H1 (cell line): ENCODE data around the gene HPS5. TPM values are rescaled to one million over a fixed set of nuclear protein-coding genes. Genes with fewer than 3 reads are reported as not detected.

Source experiments
- BCL11A ChIP-seq, 2 experiments: IDR thresholded peaks; one replicate each; pipeline ENCODE4 v1.6.1; 2011; ENCODE audit warnings: low read depth in 2 of 2, low read length in 2 of 2, mild to moderate bottlenecking in 2 of 2
- CBX5 ChIP-seq: fragments of 300-800, 300-1000 bp; sonication (generic); IDR thresholded peaks from 2 replicates; pipeline ENCODE4 v1.7.1; 2016; ENCODE audit warnings: antibody characterized with exemption, low read length, low read depth
- E2F6 ChIP-seq: IDR thresholded peaks from 2 replicates; pipeline ENCODE4 v1.6.1; 2012; ENCODE audit warnings: inconsistent platforms
- GABPA ChIP-seq: IDR thresholded peaks from 2 replicates; pipeline ENCODE4 v1.6.1; 2011; ENCODE audit warnings: mild to moderate bottlenecking, low read length, moderate library complexity, borderline replicate concordance; ENCODE audit not compliant: insufficient read depth
- HDAC2 ChIP-seq, 2 experiments: fragments of 300-600 bp in 1 of 2; sonication (generic) in 1 of 2; IDR thresholded peaks; 2 replicates each; pipeline ENCODE4 v1.6.1; 2011 to 2012; ENCODE audit warnings: low read depth in 2 of 2, low read length in 2 of 2, mild to moderate bottlenecking in 2 of 2, moderate library complexity in 2 of 2, borderline replicate concordance in 1 of 2, inconsistent platforms in 1 of 2
- JUN ChIP-seq: IDR thresholded peaks from 2 replicates; pipeline ENCODE4 v1.6.1; 2011; ENCODE audit warnings: low read depth, mild to moderate bottlenecking, improper control_type of control experiment, low read length
- SP4 ChIP-seq: IDR thresholded peaks from 2 replicates; pipeline ENCODE4 v1.6.1; 2012; ENCODE audit warnings: low read length, inconsistent platforms
- TBP ChIP-seq: IDR thresholded peaks from 2 replicates; pipeline ENCODE4 v1.6.1; 2011; ENCODE audit warnings: low read depth, low read length, improper control_type of control experiment
- YY1 ChIP-seq: IDR thresholded peaks from 2 replicates; pipeline ENCODE4 v1.6.1; 2011; ENCODE audit warnings: low read depth, mild to moderate bottlenecking, low read length
- polyA plus RNA-seq, 7 experiments: library from polyadenylated mRNA; depleted of rRNA in 3 of 7; stranded (reverse) in 5 of 7; unstranded in 2 of 7; fragments of >200 nt in 5 of 7; fragments of 200-250 nt in 2 of 7; gene quantifications; 1 replicate in 5 of 7; 2 replicates in 1 of 7; 4 replicates in 1 of 7; pipeline versions ENCODE4 v1.2.1 to v1.2.3, GENCODE V29; 2011 to 2013; ENCODE audit warnings: missing spikeins in 2 of 7, mixed read lengths in 2 of 7
- total RNA-seq: library from RNA; stranded (reverse); fragmentation: NEBNext Ultra II Directional; extraction: Animal tissue kit (Norgen Biotek cat#: 25700); gene quantifications from 2 replicates; pipeline ENCODE4 v1.2.1, GENCODE V29; 2021

Gene HPS5
- total and polyA plus RNA-seq, 2 of the 8 experiments (the other 6 are each of a cell fraction or from before 2014, with no cell fraction given), result 5.0 to 18.5 TPM

- TF ChIP-seq E2F6, result no peak
- no peak for TF ChIP-seq GABPA
- TF ChIP-seq HDAC2 (IDR thresholded peaks at IDR 0.05; ENCODE audit: borderline replicate concordance in 1 of 2, low read depth in 2 of 2, low read length in 2 of 2), result no peak
- TF ChIP-seq SP4, result no peak
- no peak for TF ChIP-seq BCL11A (IDR thresholded peaks at IDR 0.05; ENCODE audit: low read depth in 2 of 2, low read length in 2 of 2)
- no peak for TF ChIP-seq JUN
- no peak for TF ChIP-seq CBX5
- TF ChIP-seq TBP, result no peak
- TF ChIP-seq YY1, result no peak
Measured at GRCh38 chr11:18308242-18308641, 13.7 kb downstream of the HPS5 start (continued).
